ENCODE data around the gene STK39.
A peak's percentile ranks its signal among the peaks of the same experiment; 100 is the strongest.
"Not testable (repeated sequence)": the region's sequence is repeated elsewhere in the genome, so short reads cannot be mapped to it uniquely, and the experiment has no call there.

Gene STK39

DNA sequence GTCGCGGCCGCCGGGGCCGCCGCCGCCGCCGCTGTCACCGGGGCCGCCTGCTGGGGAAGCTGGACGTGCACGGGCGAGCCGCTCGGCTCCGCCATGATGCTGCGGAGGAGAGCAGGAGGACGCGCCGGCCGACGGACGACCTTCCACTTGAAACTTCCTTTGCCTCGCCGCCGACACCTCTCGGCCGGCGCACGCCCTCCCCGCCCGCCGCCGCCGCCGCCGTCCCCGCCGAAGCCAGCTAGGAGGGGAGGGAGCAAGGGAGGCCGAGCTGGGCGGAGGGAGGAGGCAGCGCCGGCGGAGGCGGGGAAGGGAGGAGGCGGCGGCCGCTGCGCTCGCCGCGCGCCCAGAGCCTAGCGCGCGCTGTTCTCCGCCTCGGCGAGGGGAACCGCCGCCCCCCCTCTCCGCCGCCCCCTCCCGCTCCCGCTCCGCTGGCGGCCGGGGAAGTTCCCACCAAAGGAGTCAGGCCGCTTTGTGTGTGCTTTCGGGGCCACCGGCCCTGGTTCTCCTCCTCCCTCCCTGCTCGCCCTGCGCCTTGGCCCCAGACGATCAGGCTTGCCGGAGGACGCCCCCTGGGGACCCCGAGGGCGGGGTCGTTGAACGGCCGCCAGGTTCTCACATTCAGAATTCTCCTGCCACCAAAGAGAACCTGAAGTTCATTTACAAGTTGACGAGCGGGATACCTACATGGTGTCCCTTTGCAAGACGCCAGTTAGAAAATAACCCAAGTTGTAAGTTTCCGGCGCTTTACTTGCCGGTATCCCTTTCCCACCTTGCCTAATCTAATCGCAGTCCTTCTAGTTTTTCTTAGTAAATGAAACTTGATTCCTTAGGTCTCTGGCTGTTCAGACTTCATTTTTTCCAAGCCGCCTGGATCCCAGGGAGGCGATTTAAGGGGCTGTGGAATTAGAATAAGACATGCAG is at the start of gene STK39:
STK39 (minus strand) TSS at position 255 of the 921 bp plus-strand sequence; CDS start at position 95, 160 bp downstream.
- peak; percentile 28 to 67 for DNase-seq

- no peak for DNase-seq
These were observed 47.7 kb upstream of the STK39 start for GRCh38 chr2:168295051-168295450.

GRCh38 chr2:168294409-168294808 is 47.0 kb upstream of the STK39 start:
- no peak for DNase-seq

DNA sequence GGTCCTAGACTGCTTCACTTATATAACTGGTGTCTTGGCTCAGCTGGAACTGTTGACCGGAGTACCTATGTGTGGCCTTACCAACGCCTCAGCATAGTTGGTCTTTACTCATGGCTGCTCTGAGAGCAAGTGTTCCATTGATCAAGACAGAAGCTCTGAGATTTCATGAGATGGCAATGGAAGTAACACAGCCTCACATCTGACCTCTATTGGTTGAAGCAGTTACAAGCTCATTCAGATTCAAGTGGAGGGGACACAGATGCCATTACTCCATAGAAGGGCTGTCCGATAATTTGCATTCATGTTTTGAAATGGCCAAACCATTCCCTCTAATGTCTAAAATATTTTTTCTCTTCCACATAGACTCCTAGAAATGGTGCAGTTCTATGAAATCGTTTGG is 46.4 kb upstream of the STK39 start:
- DNase-seq = no peak

- no peak for DNase-seq
These were observed 43.0 kb upstream of the STK39 start for GRCh38 chr2:168290391-168290790.

DNA sequence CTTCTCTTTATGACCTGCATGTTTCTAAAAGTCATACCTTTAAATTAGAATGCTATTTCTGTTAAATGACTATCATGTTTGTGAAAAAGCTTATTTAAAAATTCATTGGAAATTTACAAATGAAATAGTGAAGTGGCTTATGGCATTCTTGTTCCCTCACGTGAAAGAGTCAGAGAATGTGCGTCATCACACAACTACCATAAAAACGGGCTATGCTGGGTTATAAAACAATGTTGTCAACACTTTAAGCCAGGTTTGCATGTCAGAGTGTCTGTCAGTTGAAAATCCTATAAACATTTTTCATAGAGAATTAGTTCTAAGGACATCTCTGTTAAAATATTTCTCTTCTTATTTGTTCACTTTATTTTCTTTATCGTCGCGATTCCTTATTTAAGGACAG is 42.5 kb upstream of the STK39 start:
- DNase-seq = no peak

- DNase-seq = no peak
These were observed 39.1 kb upstream of the STK39 start for GRCh38 chr2:168286535-168286934.

- DNase-seq = no peak
These were observed 31.1 kb upstream of the STK39 start for GRCh38 chr2:168278424-168278888.

DNA sequence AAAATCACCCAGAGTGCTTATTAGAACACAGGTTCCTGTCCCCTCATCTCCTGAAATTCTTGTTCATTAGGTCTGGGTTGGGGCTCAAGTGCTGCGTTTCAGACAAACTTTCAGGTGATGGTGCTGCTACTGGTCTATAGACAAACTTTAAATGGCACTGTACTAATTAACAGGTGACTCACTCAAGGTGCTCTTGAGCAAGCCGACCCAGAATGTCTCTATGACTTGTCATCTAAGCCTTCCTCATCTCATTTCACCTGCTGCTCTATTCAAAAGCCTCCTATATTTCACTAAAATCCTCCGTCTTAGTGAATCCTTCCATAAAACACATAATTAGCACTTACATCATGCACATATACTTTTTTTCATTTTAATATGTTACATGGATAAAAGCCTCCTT is 29.9 kb upstream of the STK39 start:
- no peak for DNase-seq

GRCh38 chr2:168272225-168272624 is 24.8 kb upstream of the STK39 start:
- DNase-seq = no peak

- not testable (repeated sequence) for DNase-seq
These were observed 15.5 kb upstream of the STK39 start for GRCh38 chr2:168262926-168263325.

DNA sequence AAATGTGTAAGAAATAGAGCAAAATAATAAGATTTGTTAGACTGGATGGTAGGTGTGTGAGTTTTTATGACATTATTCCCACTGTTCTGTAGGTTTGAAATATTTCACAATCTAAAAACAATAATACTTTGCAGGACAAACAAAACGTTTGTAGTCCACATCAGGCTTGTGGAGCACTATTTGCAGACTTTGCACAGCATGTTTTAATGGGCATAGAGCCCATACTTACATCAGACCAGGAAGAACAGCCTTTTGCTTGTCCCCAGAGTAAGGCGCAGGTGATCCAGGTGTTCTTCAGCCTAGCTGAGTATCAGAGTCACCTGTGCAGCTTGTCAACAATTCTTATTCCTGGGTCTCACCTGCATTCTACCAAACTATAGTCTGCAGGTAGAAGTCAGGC is 9.1 kb upstream of the STK39 start:
- DNase-seq = no peak

- no peak for DNase-seq
These were observed 8.5 kb upstream of the STK39 start for GRCh38 chr2:168255866-168256265.

DNA sequence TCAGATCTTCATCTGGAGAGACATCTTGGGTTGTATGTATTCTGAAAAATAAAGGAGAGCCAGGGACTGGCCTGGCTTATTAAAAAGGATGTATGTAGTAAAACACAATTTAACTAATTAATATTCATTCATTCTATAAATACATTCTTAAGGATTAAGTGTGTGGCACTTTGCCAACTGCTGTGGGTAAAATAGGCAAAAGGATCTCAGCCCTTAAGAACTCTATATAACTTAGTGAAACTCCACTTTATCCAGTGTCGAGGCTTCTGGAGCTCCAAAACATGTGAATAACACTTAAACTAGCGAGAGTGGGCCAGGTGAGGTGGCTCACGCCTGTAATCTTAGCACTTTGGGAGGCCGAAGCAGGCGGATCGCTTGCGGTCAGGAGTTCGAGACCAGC is 7.7 kb upstream of the STK39 start:
- no peak for DNase-seq

DNA sequence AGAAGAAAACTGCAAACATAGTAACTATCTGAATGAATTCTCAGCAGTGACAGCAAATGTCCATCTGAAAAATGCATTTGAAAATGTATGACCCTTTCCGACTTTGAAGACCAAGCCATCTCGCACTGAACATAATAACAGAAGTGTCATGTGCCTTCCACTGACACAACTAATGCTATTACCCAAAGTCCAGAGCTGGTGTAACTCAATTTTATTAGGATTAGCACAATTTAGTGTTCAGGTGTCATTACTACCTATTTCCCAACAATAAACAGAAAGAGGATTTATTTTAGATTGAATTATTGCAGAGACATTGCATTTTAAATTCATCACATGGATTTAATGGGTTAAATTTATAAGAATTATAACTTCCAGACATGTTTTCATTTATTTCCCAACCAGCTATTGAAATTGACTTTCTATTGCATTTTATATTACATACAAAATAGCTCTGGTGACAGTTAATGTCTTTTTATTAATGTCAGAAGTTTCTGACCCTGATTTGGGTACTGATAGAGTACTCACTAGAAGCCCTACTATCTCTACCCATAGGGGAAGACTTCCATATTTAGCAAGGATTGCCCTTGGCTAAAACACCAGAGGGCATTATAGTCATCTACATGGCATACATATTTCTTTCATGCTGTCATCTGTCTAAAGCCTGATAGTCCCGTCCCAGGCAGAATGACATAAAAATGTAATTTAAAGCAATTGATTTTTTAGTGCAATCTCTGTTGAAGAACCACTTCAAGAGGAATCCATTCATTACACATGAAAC is 7.0 kb upstream of the STK39 start:
- peak in 1 of 2 experiments; percentile 46 for DNase-seq

DNA sequence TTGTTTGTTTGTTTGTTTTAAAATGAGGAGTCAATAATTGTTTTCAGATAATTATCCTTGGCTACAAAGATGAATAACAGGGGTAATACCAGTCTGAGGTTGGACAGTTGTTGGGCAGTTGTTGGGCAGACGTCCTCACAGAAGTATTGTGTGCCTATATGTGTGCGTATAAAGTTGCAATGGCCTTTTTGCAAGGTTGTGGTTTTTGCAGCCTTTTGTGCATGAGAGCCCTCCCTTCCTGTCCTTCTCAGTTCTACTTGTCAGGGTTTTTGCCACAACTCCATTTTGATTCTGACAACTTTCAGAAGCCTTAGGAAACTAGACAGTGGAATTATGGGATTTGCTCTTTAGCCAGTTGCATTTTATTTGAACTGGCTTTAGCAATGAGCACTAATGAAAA is 6.0 kb upstream of the STK39 start:
- no peak for DNase-seq

- DNase-seq = no peak
These were observed 5.6 kb upstream of the STK39 start for GRCh38 chr2:168252976-168253375.

DNA sequence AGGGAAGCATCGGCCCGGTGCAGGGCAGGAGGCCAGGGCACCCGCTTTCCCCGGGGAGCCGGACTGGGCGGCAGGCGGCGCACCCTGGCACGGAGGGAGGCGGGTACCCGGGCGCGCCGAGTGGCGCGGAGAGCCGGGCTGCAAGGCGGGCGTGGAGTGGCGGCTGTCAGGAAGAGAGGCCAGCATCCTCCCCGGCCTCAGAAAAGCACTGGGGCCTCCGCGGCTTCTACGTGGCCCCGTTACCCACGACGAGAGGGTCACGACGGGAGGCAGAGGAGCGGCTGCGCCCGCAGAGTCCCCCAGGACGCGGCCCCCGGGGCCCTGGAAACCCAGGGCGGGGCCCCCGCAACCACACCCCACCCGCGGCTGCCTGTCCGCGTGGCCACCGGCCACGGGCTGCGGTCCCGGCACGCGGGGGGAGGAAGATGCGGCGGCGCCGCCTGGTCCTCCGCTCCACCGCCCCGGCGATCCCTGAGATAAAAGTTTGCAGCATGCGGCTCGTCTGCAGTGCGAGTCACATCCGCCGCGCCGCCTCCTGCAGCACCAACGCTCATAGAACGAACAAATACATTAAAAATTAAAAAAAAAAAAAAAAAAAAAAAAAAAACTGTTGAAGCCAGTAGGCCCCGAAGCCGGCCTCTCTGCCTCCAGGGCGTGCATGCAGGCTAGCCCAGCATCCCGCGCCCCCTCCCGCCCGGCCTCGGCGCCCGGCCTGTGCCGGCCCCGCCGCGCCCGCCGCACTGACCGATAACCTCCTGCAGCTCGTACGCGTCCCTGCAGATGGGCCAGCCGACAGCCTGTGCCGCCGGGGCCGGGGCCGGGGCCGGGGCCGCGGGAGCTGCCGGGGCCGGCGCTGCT is 683 bp downstream of the STK39 start:
- DNase-seq = peak in 1 of 2 experiments; percentile 59

DNA sequence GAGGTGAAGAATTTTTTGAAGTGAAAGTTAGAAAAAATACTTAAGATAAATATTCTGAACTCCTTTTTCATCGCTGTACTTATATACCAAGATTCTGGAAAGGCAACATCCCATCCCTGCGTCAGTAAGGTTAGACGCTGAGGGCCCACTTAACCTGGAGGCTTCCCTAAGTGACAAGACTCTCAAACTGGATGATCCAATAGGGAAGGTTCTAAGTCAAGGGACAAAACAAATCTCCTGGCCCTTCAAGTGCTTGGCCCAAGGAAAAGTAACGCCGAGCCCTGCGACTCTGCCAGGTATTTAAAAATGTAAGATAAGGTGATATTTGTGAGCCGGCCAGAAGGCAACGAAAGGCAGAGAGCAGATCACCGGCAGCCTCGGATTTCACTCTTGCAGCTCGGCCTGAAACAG is 1.3 kb downstream of the STK39 start:
- DNase-seq = no peak

- no peak for DNase-seq
These were observed 2.1 kb downstream of the STK39 start for GRCh38 chr2:168245074-168245825.

GRCh38 chr2:168244318-168244717 is 3.1 kb downstream of the STK39 start:
- DNase-seq = no peak

DNA sequence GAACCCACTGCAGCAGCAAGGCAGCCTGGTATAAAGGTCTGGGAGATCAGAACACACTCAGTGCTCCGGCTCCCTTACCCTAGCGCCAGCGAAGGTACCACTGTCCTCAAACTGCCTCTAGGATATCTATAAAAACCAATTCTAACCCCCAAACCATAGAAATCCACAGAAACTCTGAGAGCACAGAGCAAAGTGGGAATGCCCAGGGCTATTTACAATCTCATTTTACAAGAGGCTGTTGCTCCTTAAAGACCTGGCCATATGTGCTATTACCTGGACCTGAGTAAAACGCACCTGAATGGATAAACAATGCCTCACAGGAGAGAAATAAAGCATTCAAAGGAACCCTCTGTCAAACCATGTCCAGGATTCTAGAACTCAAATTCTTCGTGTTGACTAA is 4.3 kb downstream of the STK39 start:
- DNase-seq = no peak

All from SW 1271 (cell line).